ENCODE results near the gene OPCML. TPM values are rescaled to one million over a fixed set of nuclear protein-coding genes. Genes with fewer than 3 reads are reported as not detected.

OPCML gene
- polyA plus RNA-seq, 1 donor from 2014 or later = 11.6 TPM

DNA sequence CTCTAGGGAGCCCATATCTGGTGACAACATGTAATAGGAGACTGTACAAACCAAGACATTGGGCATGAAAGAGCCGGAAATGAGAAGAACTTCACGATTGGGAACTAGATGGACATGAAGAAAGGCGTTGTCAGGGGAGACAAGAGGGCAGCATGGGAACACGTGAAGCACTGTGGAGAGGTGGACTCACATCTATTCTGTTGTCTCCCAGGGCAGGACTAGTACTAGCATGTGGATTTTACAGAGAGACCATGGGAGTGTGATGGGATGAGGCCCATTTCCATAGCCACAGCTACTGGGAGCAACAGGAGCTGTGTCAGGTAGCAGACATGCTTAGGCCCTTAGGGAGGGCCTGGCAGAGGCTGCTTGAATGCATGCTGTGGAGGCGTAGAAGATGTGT lies 333.9 kb downstream of the OPCML start:
- Histone ChIP-seq H3K4me3 (ENCODE audit: low read length) (no peak overlapping the region), H3F3A (ENCODE audit: insufficient read depth, low read length, poor library complexity, severe bottlenecking) (no peaks in the 10 kb centered on the region), H3K9me3 (ENCODE audit: low read length) (no peaks in the 10 kb centered on the region), H3K27me3 (ENCODE audit: insufficient read depth, low read depth, low read length) (no peaks in the 10 kb centered on the region), H3K4me2 (ENCODE audit: low read length) (no peak overlapping the region), H3K9me2 (ENCODE audit: insufficient read depth, low read length) (no peaks in the 10 kb centered on the region), H4K20me1 (ENCODE audit: insufficient read depth) (no peaks in the 10 kb centered on the region), H3K9ac (ENCODE audit: low read length) (no peak overlapping the region), H2AFZ (ENCODE audit: low read depth, low read length) (no peak overlapping the region), H3K27ac (ENCODE audit: low read length) (no peak overlapping the region), H3K36me3 (ENCODE audit: insufficient read depth, low read length) (no peaks in the 10 kb centered on the region), H3K79me2 (replicated peaks; ENCODE audit: insufficient read depth, low read length) (no peaks in the 10 kb centered on the region)
- TF ChIP-seq SMC3 (conservative IDR thresholded peaks at IDR 0.05; ENCODE audit: poor library complexity) (no peak), EZH2 (IDR thresholded peaks at IDR 0.05; ENCODE audit: borderline replicate concordance, insufficient read depth, low read length, poor library complexity, severe bottlenecking) (no peak), MXI1 (conservative IDR thresholded peaks at IDR 0.05; ENCODE audit: poor library complexity, severe bottlenecking) (no peak), RAD21 (conservative IDR thresholded peaks at IDR 0.05) (no peak), EP300 (conservative IDR thresholded peaks at IDR 0.05; ENCODE audit: poor library complexity, severe bottlenecking) (no peak), POLR2AphosphoS5 (IDR thresholded peaks at IDR 0.05) (no peak), TAF1 (IDR thresholded peaks at IDR 0.05; ENCODE audit: low read depth) (no peak)
- TF ChIP-seq, protein P1, sequence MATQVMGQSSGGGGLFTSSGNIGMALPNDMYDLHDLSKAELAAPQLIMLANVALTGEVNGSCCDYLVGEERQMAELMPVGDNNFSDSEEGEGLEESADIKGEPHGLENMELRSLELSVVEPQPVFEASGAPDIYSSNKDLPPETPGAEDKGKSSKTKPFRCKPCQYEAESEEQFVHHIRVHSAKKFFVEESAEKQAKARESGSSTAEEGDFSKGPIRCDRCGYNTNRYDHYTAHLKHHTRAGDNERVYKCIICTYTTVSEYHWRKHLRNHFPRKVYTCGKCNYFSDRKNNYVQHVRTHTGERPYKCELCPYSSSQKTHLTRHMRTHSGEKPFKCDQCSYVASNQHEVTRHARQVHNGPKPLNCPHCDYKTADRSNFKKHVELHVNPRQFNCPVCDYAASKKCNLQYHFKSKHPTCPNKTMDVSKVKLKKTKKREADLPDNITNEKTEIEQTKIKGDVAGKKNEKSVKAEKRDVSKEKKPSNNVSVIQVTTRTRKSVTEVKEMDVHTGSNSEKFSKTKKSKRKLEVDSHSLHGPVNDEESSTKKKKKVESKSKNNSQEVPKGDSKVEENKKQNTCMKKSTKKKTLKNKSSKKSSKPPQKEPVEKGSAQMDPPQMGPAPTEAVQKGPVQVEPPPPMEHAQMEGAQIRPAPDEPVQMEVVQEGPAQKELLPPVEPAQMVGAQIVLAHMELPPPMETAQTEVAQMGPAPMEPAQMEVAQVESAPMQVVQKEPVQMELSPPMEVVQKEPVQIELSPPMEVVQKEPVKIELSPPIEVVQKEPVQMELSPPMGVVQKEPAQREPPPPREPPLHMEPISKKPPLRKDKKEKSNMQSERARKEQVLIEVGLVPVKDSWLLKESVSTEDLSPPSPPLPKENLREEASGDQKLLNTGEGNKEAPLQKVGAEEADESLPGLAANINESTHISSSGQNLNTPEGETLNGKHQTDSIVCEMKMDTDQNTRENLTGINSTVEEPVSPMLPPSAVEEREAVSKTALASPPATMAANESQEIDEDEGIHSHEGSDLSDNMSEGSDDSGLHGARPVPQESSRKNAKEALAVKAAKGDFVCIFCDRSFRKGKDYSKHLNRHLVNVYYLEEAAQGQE (IDR thresholded peaks at IDR 0.05; ENCODE audit: borderline replicate concordance) = no peak
- TF ChIP-seq, protein P2, sequence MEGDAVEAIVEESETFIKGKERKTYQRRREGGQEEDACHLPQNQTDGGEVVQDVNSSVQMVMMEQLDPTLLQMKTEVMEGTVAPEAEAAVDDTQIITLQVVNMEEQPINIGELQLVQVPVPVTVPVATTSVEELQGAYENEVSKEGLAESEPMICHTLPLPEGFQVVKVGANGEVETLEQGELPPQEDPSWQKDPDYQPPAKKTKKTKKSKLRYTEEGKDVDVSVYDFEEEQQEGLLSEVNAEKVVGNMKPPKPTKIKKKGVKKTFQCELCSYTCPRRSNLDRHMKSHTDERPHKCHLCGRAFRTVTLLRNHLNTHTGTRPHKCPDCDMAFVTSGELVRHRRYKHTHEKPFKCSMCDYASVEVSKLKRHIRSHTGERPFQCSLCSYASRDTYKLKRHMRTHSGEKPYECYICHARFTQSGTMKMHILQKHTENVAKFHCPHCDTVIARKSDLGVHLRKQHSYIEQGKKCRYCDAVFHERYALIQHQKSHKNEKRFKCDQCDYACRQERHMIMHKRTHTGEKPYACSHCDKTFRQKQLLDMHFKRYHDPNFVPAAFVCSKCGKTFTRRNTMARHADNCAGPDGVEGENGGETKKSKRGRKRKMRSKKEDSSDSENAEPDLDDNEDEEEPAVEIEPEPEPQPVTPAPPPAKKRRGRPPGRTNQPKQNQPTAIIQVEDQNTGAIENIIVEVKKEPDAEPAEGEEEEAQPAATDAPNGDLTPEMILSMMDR (IDR thresholded peaks at IDR 0.05; ENCODE audit: poor library complexity, severe bottlenecking) = no peak

DNA sequence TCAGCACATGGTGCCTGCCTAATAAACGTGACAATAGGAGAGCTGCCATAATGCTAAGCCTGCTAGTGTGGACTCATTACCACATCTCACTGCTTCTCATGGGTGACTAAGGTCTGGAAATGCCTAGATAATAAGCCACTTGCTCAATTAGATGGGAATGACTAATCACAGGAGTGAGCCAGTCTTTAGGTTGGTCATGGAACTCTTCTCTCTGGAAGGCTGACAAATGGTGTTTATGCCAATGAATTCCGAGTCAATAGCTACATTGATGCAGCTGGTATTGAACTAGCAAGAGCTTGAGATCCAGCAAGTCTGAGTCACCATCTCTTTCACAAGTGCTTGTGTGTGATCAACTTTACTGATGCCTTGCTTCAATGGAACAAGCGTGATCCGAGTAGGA lies 334.9 kb downstream of the OPCML start:
- H3K9me2 ChIP-seq (ENCODE audit: insufficient read depth, low read length) = no peaks in the 10 kb centered on the region
- H3K9ac ChIP-seq (ENCODE audit: low read length) = no peak overlapping the region
- H3K36me3 ChIP-seq (ENCODE audit: insufficient read depth, low read length) = no peaks in the 10 kb centered on the region
- H3F3A ChIP-seq (ENCODE audit: insufficient read depth, low read length, poor library complexity, severe bottlenecking) = no peaks in the 10 kb centered on the region
- TF ChIP-seq, protein P1 (IDR thresholded peaks at IDR 0.05; ENCODE audit: borderline replicate concordance) = no peak
- TF ChIP-seq MXI1 (conservative IDR thresholded peaks at IDR 0.05; ENCODE audit: poor library complexity, severe bottlenecking) (no peak), RAD21 (conservative IDR thresholded peaks at IDR 0.05) (no peak), TAF1 (IDR thresholded peaks at IDR 0.05; ENCODE audit: low read depth) (no peak), EZH2 (IDR thresholded peaks at IDR 0.05; ENCODE audit: borderline replicate concordance, insufficient read depth, low read length, poor library complexity, severe bottlenecking) (no peak), POLR2AphosphoS5 (IDR thresholded peaks at IDR 0.05) (no peak), EP300 (conservative IDR thresholded peaks at IDR 0.05; ENCODE audit: poor library complexity, severe bottlenecking) (no peak), SMC3 (conservative IDR thresholded peaks at IDR 0.05; ENCODE audit: poor library complexity) (no peak)
- TF ChIP-seq, protein P2 (IDR thresholded peaks at IDR 0.05; ENCODE audit: poor library complexity, severe bottlenecking) = no peak
- H4K20me1 ChIP-seq (ENCODE audit: insufficient read depth) = no peaks in the 10 kb centered on the region
- H2AFZ ChIP-seq (ENCODE audit: low read depth, low read length) = no peak overlapping the region
- H3K27ac ChIP-seq (ENCODE audit: low read length) = no peak overlapping the region
- no peaks in the 10 kb centered on the region for H3K9me3 ChIP-seq (ENCODE audit: low read length)
- no peak overlapping the region for H3K4me2 ChIP-seq (ENCODE audit: low read length)
- H3K4me3 ChIP-seq (ENCODE audit: low read length) = no peak overlapping the region
- no peaks in the 10 kb centered on the region for H3K27me3 ChIP-seq (ENCODE audit: insufficient read depth, low read depth, low read length)
- no peaks in the 10 kb centered on the region for H3K79me2 ChIP-seq (replicated peaks; ENCODE audit: insufficient read depth, low read length)
